Stomach (tissue), 9 donors: Measurements from ENCODE around the gene POLE. TPM values are rescaled to one million over a fixed set of nuclear protein-coding genes. Genes with fewer than 3 reads are reported as not detected.

Source experiments
- DNase-seq, 2 donors: peaks; one replicate each; pipeline versions ENCODE4 v3.0.0 to v3.0.0-alpha.2; 2013 to 2019
- H3K27ac ChIP-seq, 5 donors: fragments of 200-600 bp in 4 of 5; sonication (generic) in 4 of 5; one replicate each; pipeline ENCODE4 v1.5.1; 2013 to 2019; ENCODE audit warnings: mild to moderate bottlenecking in 1 of 5, moderate library complexity in 1 of 5
- H3K27me3 ChIP-seq, 3 donors: fragments of 200-600 bp; sonication (generic); one replicate each; pipeline ENCODE4 v1.5.1; 2017 to 2019; ENCODE audit warnings: mixed run types in 1 of 3
- H3K36me3 ChIP-seq, 4 donors: fragments of 200-600 bp; sonication (generic); 1 replicate in 3 of 4; 2 replicates in 1 of 4; pipeline ENCODE4 v1.5.1; 2016 to 2019
- H3K4me1 ChIP-seq, 4 donors: fragments of 200-600 bp; sonication (generic); one replicate each; pipeline ENCODE4 v1.5.1; 2016 to 2019
- H3K4me3 ChIP-seq, 4 donors: fragments of 200-600 bp; sonication (generic) in 3 of 4; one replicate each; pipeline ENCODE4 v1.5.1; 2016 to 2019; ENCODE audit warnings: mild to moderate bottlenecking in 1 of 4
- H3K9me3 ChIP-seq, 4 donors: fragments of 200-600 bp; sonication (generic); one replicate each; pipeline ENCODE4 v1.5.1; 2016 to 2019
- CTCF ChIP-seq, 7 experiments: fragments of 450-650 bp in 4 of 7; fragments of 200-600 bp in 3 of 7; sonication (generic) in 3 of 7; IDR thresholded peaks; one replicate each; pipeline ENCODE4 v1.5.1; 2016 to 2019; ENCODE audit warnings: antibody characterized with exemption in 7 of 7, control low read depth in 2 of 7, mild to moderate bottlenecking in 1 of 7
- EP300 ChIP-seq: sonication (generic); formaldehyde crosslinking; IDR thresholded peaks from one replicate; pipeline ENCODE4 v1.6.1; 2017; ENCODE audit warnings: antibody characterized with exemption
- POLR2A ChIP-seq, 4 donors: fragments of 450-650 bp; IDR thresholded peaks; one replicate each; pipeline ENCODE4 v1.6.1; 2016; ENCODE audit warnings: antibody characterized with exemption in 4 of 4, control low read depth in 2 of 4, mild to moderate bottlenecking in 1 of 4, moderate library complexity in 1 of 4
- POLR2AphosphoS5 ChIP-seq, 3 donors: sonication (generic); formaldehyde crosslinking; IDR thresholded peaks; one replicate each; pipeline ENCODE4 v1.6.1; 2016; ENCODE audit warnings: antibody characterized with exemption in 3 of 3
- WGBS, 5 donors: extraction: QIAGEN DNeasy Blood & Tissue Kit in 3 of 5; methylation state at CpG; one replicate each; pipeline versions ENCODE4 v1.1.5 to v1.1.7; 2013 to 2018; 5-methylcytosine and 5-hydroxymethylcytosine counted together
- intact Hi-C: fragments of 100-400 bp; cut with DNase I; formaldehyde crosslinking; loops from one replicate; pipeline ENCODE4 v1.15.1; 2023; ENCODE audit warnings: low total_unique reads
- polyA plus RNA-seq, 3 donors: library from polyadenylated mRNA; stranded (reverse); fragments of 200-250 nt; gene quantifications; one replicate each; pipeline ENCODE4 v1.2.3, GENCODE V29; 2013
- total RNA-seq, 5 donors: library from RNA; depleted of rRNA; stranded (reverse); fragments of >200 nt; gene quantifications; one replicate each; pipeline versions ENCODE4 v1.1.0 to v1.2.3, GENCODE V29; 2014 to 2016
- donor health status: healthy with polysubstance abuse.
- donor health status: Bipolar disorder and iron deficiency.
- donor health status: healthy.

Gene POLE
- total and polyA plus RNA-seq, 8 donors = 12.7 to 144 (median 43.3) TPM

GRCh38 chr12:132637811-132638210 is 49.3 kb downstream of the POLE start:
- no peak for DNase-seq
- no peaks in the 10 kb centered on the region for H3K27me3 ChIP-seq
- no peaks in the 10 kb centered on the region for H3K9me3 ChIP-seq
- H3K4me3 ChIP-seq = no peak overlapping the region
- WGBS, 5 donors = 85 to 94% (median 92%) methylated on average over 18 of the region's 18 CpGs
- peaks cover 55 to 100% (median 97%) of the 10 kb centered on the region in 4 donors for H3K36me3 ChIP-seq
- no peaks in the 10 kb centered on the region for H3K4me1 ChIP-seq
- intact Hi-C loops = no loop called here
- no peak overlapping the region for H3K27ac ChIP-seq
- no peak for TF ChIP-seq POLR2AphosphoS5 (IDR thresholded peaks at IDR 0.05)

GRCh38 chr12:132635076-132635955 is 51.8 kb downstream of the POLE start:
- no peak overlapping the region for H3K4me3 ChIP-seq
- no peak for DNase-seq
- no peaks in the 10 kb centered on the region for H3K4me1 ChIP-seq
- 90 to 97% (median 94%) methylated on average over 28 to 29 of the region's 29 CpGs for WGBS, 5 donors
- H3K9me3 ChIP-seq = no peaks in the 10 kb centered on the region
- TF ChIP-seq POLR2AphosphoS5 (IDR thresholded peaks at IDR 0.05) = no peak
- TF ChIP-seq POLR2A (IDR thresholded peaks at IDR 0.05) = no peak
- no peak for TF ChIP-seq CTCF (IDR thresholded peaks at IDR 0.05)
- no peak for TF ChIP-seq EP300
- H3K36me3 ChIP-seq = peaks cover 60 to 100% (median 98%) of the 10 kb centered on the region in 4 donors
- intact Hi-C loops = no loop called here
- H3K27ac ChIP-seq = no peak overlapping the region
- H3K27me3 ChIP-seq = no peaks in the 10 kb centered on the region

- H3K4me3 ChIP-seq = no peak overlapping the region
- no peak for DNase-seq
- WGBS, 5 donors = 94 to 98% (median 96%) methylated on average over 19 to 21 of the region's 21 CpGs
- H3K9me3 ChIP-seq = no peaks in the 10 kb centered on the region
- intact Hi-C loops = no loop called here
- no peak overlapping the region for H3K27ac ChIP-seq
- H3K36me3 ChIP-seq = peaks cover 64 to 100% (median 99%) of the 10 kb centered on the region in 4 donors
- H3K27me3 ChIP-seq = no peaks in the 10 kb centered on the region
- H3K4me1 ChIP-seq = no peaks in the 10 kb centered on the region
- no peak for TF ChIP-seq POLR2A (IDR thresholded peaks at IDR 0.05)
- TF ChIP-seq POLR2AphosphoS5 (IDR thresholded peaks at IDR 0.05) = no peak
- TF ChIP-seq EP300 = no peak
- TF ChIP-seq CTCF (IDR thresholded peaks at IDR 0.05) = no peak
These were observed 52.6 kb downstream of the POLE start for GRCh38 chr12:132634411-132634990.

- Histone ChIP-seq H3K9me3 (no peaks in the 10 kb centered on the region), H3K4me3 (no peak overlapping the region), H3K36me3 (peaks cover 68 to 100% (median 99%) of the 10 kb centered on the region in 4 donors), H3K27ac (no peak overlapping the region), H3K4me1 (no peaks in the 10 kb centered on the region), H3K27me3 (no peaks in the 10 kb centered on the region)
- 84 to 89% (median 89%) methylated on average over 10 of the region's 10 CpGs for WGBS, 5 donors
- intact Hi-C loops = no loop called here
- no peak for DNase-seq
- TF ChIP-seq EP300 = no peak
- no peak for TF ChIP-seq POLR2AphosphoS5 (IDR thresholded peaks at IDR 0.05)
- no peak for TF ChIP-seq POLR2A (IDR thresholded peaks at IDR 0.05)
- no peak for TF ChIP-seq CTCF (IDR thresholded peaks at IDR 0.05)
These were observed 53.2 kb downstream of the POLE start for GRCh38 chr12:132633901-132634300.
